AG04450 (cell line): ENCODE data around the gene POU3F1. TPM values are rescaled to one million over a fixed set of nuclear protein-coding genes. Genes with fewer than 3 reads are reported as not detected.

Experiments used
- CTCF ChIA-PET: fragments of 300-600, 350-600 bp; formaldehyde crosslinking; extraction: SDS; loops from one replicate; lab custom pipeline; 2022; ENCODE audit warnings: antibody characterized with exemption, inconsistent platforms; lab: Charles Lee
- POLR2A ChIA-PET: fragments of 350-600 bp; formaldehyde crosslinking; extraction: SDS; loops from one replicate; lab custom pipeline; 2021; ENCODE audit warnings: antibody characterized with exemption, inconsistent platforms; lab: Yijun Ruan, JAX
- DNase-seq: peaks from one replicate; pipeline ENCODE4 v3.0.0-alpha.2; 2011; ENCODE audit warnings: low read depth, low spot score
- H3K27ac ChIP-seq: one replicate; pipeline ENCODE4 v1.5.1; 2012; ENCODE audit warnings: low read depth, low read length, control low read depth
- H3K27me3 ChIP-seq: one replicate; pipeline ENCODE4 v1.6.0; 2012; ENCODE audit warnings: low read length; ENCODE audit not compliant: control insufficient read depth, insufficient read depth
- H3K4me3 ChIP-seq: 2 replicates; pipeline ENCODE4 v1.5.1; 2011; ENCODE audit warnings: mild to moderate bottlenecking, low read depth, low read length, control low read depth
- H3K9me3 ChIP-seq: 2 replicates; pipeline ENCODE4 v1.5.1; 2012; ENCODE audit warnings: low read length; ENCODE audit not compliant: control insufficient read depth, insufficient read depth
- CTCF ChIP-seq: IDR thresholded peaks from 2 replicates; pipeline ENCODE4 v1.5.1; 2011; ENCODE audit warnings: low read depth, low read length, control low read depth, inconsistent platforms
- polyA plus RNA-seq: library from polyadenylated mRNA; depleted of rRNA; stranded (reverse); fragments of >200 nt; gene quantifications from 2 replicates; pipeline ENCODE4 v1.2.3, GENCODE V29; 2011

POU3F1 gene
- polyA plus RNA-seq, 1 experiment = not detected

- Histone ChIP-seq H3K27me3 (no peaks in the 10 kb centered on the region), H3K4me3 (no peak overlapping the region), H3K9me3 (peaks cover 4% of the 10 kb centered on the region; the same call in 1 of the 2 replicates), H3K27ac (peak overlapping the region; percentile 70)
- CTCF ChIA-PET = interaction anchor here (0.6 to 18.7 kb wide), 3 partner anchors 9 to 33 kb away, joined by 3 to 179 read pairs (median 4); partner anchors contain the start of gene SF3A3
- POLR2A ChIA-PET = interaction anchor here (0.5 to 0.6 kb wide), 2 partner anchors 12 to 1098 kb away, joined by 3 to 6 read pairs; no protein-coding TSS in a partner anchor
- DNase-seq = no peak
- no peak for TF ChIP-seq CTCF
Measured at GRCh38 chr1:38009088-38009840, 37.3 kb downstream of the POU3F1 start.

- no peak for TF ChIP-seq CTCF
- DNase-seq = no peak
- ChIA-PET POLR2A (no interaction called here), CTCF (no interaction called here)
- no peaks in the 10 kb centered on the region for H3K27me3 ChIP-seq
- peak overlapping the region; percentile 71 for H3K4me3 ChIP-seq
- no peaks in the 10 kb centered on the region for H3K9me3 ChIP-seq
- H3K27ac ChIP-seq = no peak overlapping the region
Measured at GRCh38 chr1:38006008-38006828, 40.4 kb downstream of the POU3F1 start.

- Histone ChIP-seq H3K4me3 (peak within 1 kb of the TSS; percentile 71), H3K27ac (peak within 1 kb of the TSS; percentile 31), H3K27me3 (no peaks in the 10 kb centered on the region), H3K9me3 (no peaks in the 10 kb centered on the region; the same call in 1 of the 2 replicates)
- no peak for DNase-seq
- ChIA-PET POLR2A (interaction anchor here (1.0 kb wide), 1 partner anchor 9 kb away, joined by 5 read pairs; no protein-coding TSS in a partner anchor), CTCF (no interaction called here)
- TF ChIP-seq CTCF = no peak
Measured at GRCh38 chr1:38005195-38006007, 41.2 kb downstream of the POU3F1 start, which contains the start of gene FHL3. Gene FHL3 (minus strand): TSS chr1:38005514. CDS start chr1:37999412, 6,102 bp downstream.

- H3K9me3 ChIP-seq = no peaks in the 10 kb centered on the region; the same call in 1 of the 2 replicates
- CTCF ChIA-PET = interaction anchor here (0.7 to 6.2 kb wide), 2 partner anchors 14 to 401 kb away, joined by 5 to 44 read pairs; partner anchors contain the start of gene SF3A3
- peak overlapping the region; percentile 31 for H3K27ac ChIP-seq
- DNase-seq = no peak
- peak overlapping the region; percentile 71 for H3K4me3 ChIP-seq
- no peak for TF ChIP-seq CTCF
- H3K27me3 ChIP-seq = no peaks in the 10 kb centered on the region
- POLR2A ChIA-PET = interaction anchor here (1.0 to 1.6 kb wide), 2 partner anchors 8 kb away, joined by 5 to 10 read pairs; partner anchors contain the start of gene UTP11
Measured at GRCh38 chr1:38004284-38005108, 42.1 kb downstream of the POU3F1 start.
